K562 (cell line): ENCODE results near the gene GARIN5B. TPM values are rescaled to one million over a fixed set of nuclear protein-coding genes. Genes with fewer than 3 reads are reported as not detected.

Experiments
- BRD9 ChIP-seq: fragments of 450-650 bp; IDR thresholded peaks from 2 replicates; pipeline ENCODE4 v1.6.1; 2018; ENCODE audit warnings: low read depth; ENCODE audit not compliant: partially characterized antibody
- CBFA2T2 ChIP-seq: fragments of 450-650 bp; conservative IDR thresholded peaks from 2 replicates; pipeline ENCODE4 v1.6.1; 2017; ENCODE audit warnings: mild to moderate bottlenecking
- HIVEP1 ChIP-seq: fragments of 250-450 bp; sonication (Bioruptor Pico); IDR thresholded peaks from 2 replicates; pipeline ENCODE4 v1.4.0; 2020; ENCODE audit warnings: mild to moderate bottlenecking
- ILF3 ChIP-seq: fragments of 450-650 bp; IDR thresholded peaks from 2 replicates; pipeline ENCODE4 v1.6.1; 2018; ENCODE audit warnings: antibody characterized with exemption, mild to moderate bottlenecking, moderate library complexity, borderline replicate concordance
- MAFF ChIP-seq: IDR thresholded peaks from 2 replicates; pipeline ENCODE4 v1.6.1; 2012; ENCODE audit warnings: low read length, improper control_type of control experiment
- MECOM ChIP-seq: fragments of 250-450 bp; sonication (Bioruptor Pico); IDR thresholded peaks from 2 replicates; pipeline ENCODE4 v1.8.0; 2022; ENCODE audit warnings: inconsistent platforms
- NFXL1 ChIP-seq: fragments of 450-650 bp; formaldehyde crosslinking; IDR thresholded peaks from 2 replicates; pipeline ENCODE4 v1.4.0; 2021; ENCODE audit warnings: mild to moderate bottlenecking
- NKRF ChIP-seq: fragments of 450-650 bp; IDR thresholded peaks from 2 replicates; pipeline ENCODE4 v1.6.1; 2016; ENCODE audit warnings: borderline replicate concordance
- RBM39 ChIP-seq: fragments of 200-400 bp; formaldehyde crosslinking; optimal IDR thresholded peaks from 2 replicates; pipeline ENCODE3; 2018; ENCODE audit warnings: low read depth, low read length
- SOX6 ChIP-seq: fragments of 450-650 bp; IDR thresholded peaks from 2 replicates; pipeline ENCODE4 v1.6.1; 2014; ENCODE audit warnings: mild to moderate bottlenecking
- SP1 ChIP-seq: sonication (generic); formaldehyde crosslinking; IDR thresholded peaks from 2 replicates; pipeline ENCODE4 v1.8.1; 2022; ENCODE audit warnings: mild to moderate bottlenecking, missing genetic modification reagents
- TSC22D4 ChIP-seq: fragments of 450-650 bp; IDR thresholded peaks from 2 replicates; pipeline ENCODE4 v1.6.1; 2016; ENCODE audit warnings: missing genetic modification characterization, missing biosample characterization, control low read depth
- ZBTB43 ChIP-seq: sonication (generic); formaldehyde crosslinking; IDR thresholded peaks from 2 replicates; pipeline ENCODE4 v1.8.0; 2023; ENCODE audit warnings: mild to moderate bottlenecking, missing genetic modification reagents
- ZC3H11A ChIP-seq: IDR thresholded peaks from 2 replicates; pipeline ENCODE4 v1.6.1; 2012; ENCODE audit warnings: low read depth, low read length, improper control_type of control experiment
- ZFP91 ChIP-seq: sonication (generic); formaldehyde crosslinking; IDR thresholded peaks from 2 replicates; pipeline ENCODE4 v1.8.0; 2022; ENCODE audit warnings: mild to moderate bottlenecking, missing genetic modification reagents
- ZMIZ1 ChIP-seq, 2 experiments: fragments of 150-350 bp in 1 of 2; IDR thresholded peaks; 2 replicates each; pipeline ENCODE4 v1.6.1; 2012 to 2016; ENCODE audit warnings: low read depth in 2 of 2, low read length in 2 of 2, mild to moderate bottlenecking in 1 of 2, moderate library complexity in 1 of 2
- ZNF766 ChIP-seq: fragments of 200-800 bp; sonication (Bioruptor generic); conservative IDR thresholded peaks from 2 replicates; pipeline ENCODE4 v1.6.1; 2016; ENCODE audit warnings: missing genetic modification characterization, missing compliant biosample characterization
- polyA plus RNA-seq, 8 experiments: library from polyadenylated mRNA; depleted of rRNA in 4 of 8; stranded (reverse) in 5 of 8; unstranded in 3 of 8; fragments of >200 nt; fragmentation: Nextera tagmentation in 2 of 8; fragmentation: Illumina TruSeq in 1 of 8; extraction: Ambion mirVana in 2 of 8; extraction: Trizol in 1 of 8; gene quantifications; 2 replicates each; pipeline versions ENCODE4 v1.2.1 to v1.2.3, GENCODE V29; 2011 to 2014; ENCODE audit warnings: inconsistent platforms in 1 of 8, missing spikeins in 1 of 8
- total RNA-seq, 7 experiments: library from RNA; depleted of rRNA in 6 of 7; stranded (reverse); fragments of >200 nt in 6 of 7; fragmentation: Illumina TruSeq in 2 of 7; extraction: Trizol in 2 of 7; gene quantifications; 2 replicates each; pipeline versions ENCODE4 v1.2.1 to v1.2.3, GENCODE V29; 2011 to 2021; ENCODE audit warnings: low replicate concordance in 1 of 7

Gene GARIN5B
- total and polyA plus RNA-seq, 9 of the 15 experiments (the other 6 are each of a cell fraction or from before 2014, with no cell fraction given), result not detected

- no peak for TF ChIP-seq ZBTB43 (CRISPR knock-in tag)
- no peak for TF ChIP-seq ZC3H11A
- TF ChIP-seq NFXL1, result no peak
- TF ChIP-seq ILF3, result no peak
- TF ChIP-seq CBFA2T2, result no peak
- no peak for TF ChIP-seq HIVEP1 (CRISPR knock-in tag)
- TF ChIP-seq MECOM (CRISPR knock-in tag), result no peak
- TF ChIP-seq SOX6, result no peak
- TF ChIP-seq MAFF, result no peak
- no peak for TF ChIP-seq ZFP91
- TF ChIP-seq BRD9, result no peak
- no peak for TF ChIP-seq TSC22D4 (tag)
- no peak for TF ChIP-seq ZMIZ1 (IDR thresholded peaks at IDR 0.05; ENCODE audit: low read depth in 2 of 2, low read length in 2 of 2)
- no peak for TF ChIP-seq NKRF
- no peak for TF ChIP-seq ZNF766 (CRISPR knock-in tag)
- TF ChIP-seq SP1 (CRISPR knock-in tag), result peak; percentile 48; the same call in 1 of the 2 replicates
- peak; percentile 60 for TF ChIP-seq RBM39
Observed at GRCh38 chr19:55406091-55406825, 43.2 kb upstream of the GARIN5B start (continued).
